Liver (tissue), 9 donors: ENCODE data around the gene FAM209B. TPM values are rescaled to one million over a fixed set of nuclear protein-coding genes. Genes with fewer than 3 reads are reported as not detected.
"Not testable (repeated sequence)": the region's sequence is repeated elsewhere in the genome, so short reads cannot be mapped to it uniquely, and the experiment has no call there.

Experiments
- DNase-seq: peaks from one replicate; pipeline ENCODE4 v3.0.0-alpha.2; 2017; ENCODE audit warnings: low spot score
- H3K27ac ChIP-seq, 2 donors: one replicate each; pipeline ENCODE4 v1.7.0; 2013; ENCODE audit warnings: inconsistent platforms in 2 of 2, low read length in 2 of 2, control low read depth in 1 of 2, low read depth in 1 of 2, mild to moderate bottlenecking in 1 of 2
- H3K27me3 ChIP-seq, 4 donors: one replicate each; pipeline versions ENCODE4 v1.6.1 to v1.7.0; 2013; ENCODE audit warnings: low read length in 3 of 4, inconsistent platforms in 1 of 4, mild to moderate bottlenecking in 1 of 4, moderate library complexity in 1 of 4; ENCODE audit not compliant: control insufficient read depth in 4 of 4, insufficient read depth in 4 of 4
- H3K36me3 ChIP-seq, 4 donors: one replicate each; pipeline versions ENCODE4 v1.6.1 to v1.7.0; 2013; ENCODE audit warnings: low read length in 3 of 4, mild to moderate bottlenecking in 3 of 4, low read depth in 1 of 4, moderate library complexity in 1 of 4; ENCODE audit not compliant: control insufficient read depth in 4 of 4, insufficient read depth in 3 of 4
- H3K4me1 ChIP-seq, 4 donors: one replicate each; pipeline versions ENCODE4 v1.6.1 to v1.7.0; 2013; ENCODE audit warnings: low read length in 3 of 4, mild to moderate bottlenecking in 3 of 4, moderate library complexity in 1 of 4; ENCODE audit not compliant: control insufficient read depth in 4 of 4, insufficient read depth in 4 of 4
- H3K4me3 ChIP-seq, 3 donors: one replicate each; pipeline versions ENCODE4 v1.6.1 to v1.7.0; 2013; ENCODE audit warnings: low read length in 3 of 3, control low read depth in 1 of 3, low read depth in 1 of 3, mild to moderate bottlenecking in 1 of 3
- H3K9ac ChIP-seq, 2 donors: one replicate each; pipeline ENCODE4 v1.7.0; 2013; ENCODE audit warnings: low read length in 2 of 2, mild to moderate bottlenecking in 2 of 2, moderate library complexity in 2 of 2, control low read depth in 1 of 2, low read depth in 1 of 2
- H3K9me3 ChIP-seq, 4 donors: one replicate each; pipeline versions ENCODE4 v1.6.1 to v1.7.0; 2013; ENCODE audit warnings: low read length in 3 of 4; ENCODE audit not compliant: control insufficient read depth in 4 of 4
- ATF3 ChIP-seq: IDR thresholded peaks from 2 replicates; pipeline ENCODE4 v1.6.1; 2016; ENCODE audit warnings: antibody characterized with exemption
- CTCF ChIP-seq: fragments of 150-350 bp; IDR thresholded peaks from 2 replicates; pipeline ENCODE4 v1.5.1; 2017; ENCODE audit warnings: improper control_type of control experiment, low read depth, low read length; ENCODE audit not compliant: missing input control
- EGR1 ChIP-seq, 2 donors: IDR thresholded peaks; 2 replicates each; pipeline ENCODE4 v1.6.1; 2016 to 2018; ENCODE audit warnings: antibody characterized with exemption in 2 of 2, low read depth in 2 of 2
- FOXA1 ChIP-seq: IDR thresholded peaks from 2 replicates; pipeline ENCODE4 v1.6.1; 2016; ENCODE audit warnings: antibody characterized with exemption
- FOXA2 ChIP-seq: IDR thresholded peaks from 2 replicates; pipeline ENCODE4 v1.6.1; 2016; ENCODE audit warnings: antibody characterized with exemption
- GABPA ChIP-seq, 2 donors: IDR thresholded peaks in 1 of 2; conservative IDR thresholded peaks in 1 of 2; 2 replicates each; pipeline ENCODE4 v1.6.1; 2016; ENCODE audit warnings: antibody characterized with exemption in 2 of 2, mild to moderate bottlenecking in 1 of 2, moderate library complexity in 1 of 2
- HNF4A ChIP-seq, 2 donors: conservative IDR thresholded peaks; 2 replicates each; pipeline ENCODE4 v1.6.1; 2016; ENCODE audit warnings: antibody characterized with exemption in 2 of 2, mild to moderate bottlenecking in 2 of 2
- HNF4G ChIP-seq: IDR thresholded peaks from 2 replicates; pipeline ENCODE4 v1.6.1; 2016; ENCODE audit warnings: antibody characterized with exemption
- MAX ChIP-seq: IDR thresholded peaks from 2 replicates; pipeline ENCODE4 v1.6.1; 2016; ENCODE audit warnings: antibody characterized with exemption
- NR2F2 ChIP-seq: IDR thresholded peaks from 2 replicates; pipeline ENCODE4 v1.6.1; 2016; ENCODE audit warnings: antibody characterized with exemption
- RAD21 ChIP-seq, 2 donors: IDR thresholded peaks; 2 replicates each; pipeline ENCODE4 v1.6.1; 2016; ENCODE audit warnings: antibody characterized with exemption in 2 of 2, mild to moderate bottlenecking in 2 of 2
- REST ChIP-seq: IDR thresholded peaks from 2 replicates; pipeline ENCODE4 v1.6.1; 2016; ENCODE audit warnings: antibody characterized with exemption, mild to moderate bottlenecking
- RXRA ChIP-seq, 2 donors: IDR thresholded peaks; 2 replicates each; pipeline ENCODE4 v1.6.1; 2017 to 2018; ENCODE audit warnings: antibody characterized with exemption in 2 of 2, mild to moderate bottlenecking in 1 of 2
- SP1 ChIP-seq: IDR thresholded peaks from 2 replicates; pipeline ENCODE4 v1.6.1; 2018; ENCODE audit warnings: antibody characterized with exemption, mild to moderate bottlenecking
- TAF1 ChIP-seq: conservative IDR thresholded peaks from 2 replicates; pipeline ENCODE4 v1.6.1; 2016; ENCODE audit warnings: antibody characterized with exemption, mild to moderate bottlenecking
- YY1 ChIP-seq: IDR thresholded peaks from 2 replicates; pipeline ENCODE4 v1.6.1; 2016; ENCODE audit warnings: antibody characterized with exemption, mild to moderate bottlenecking
- ZBTB33 ChIP-seq: IDR thresholded peaks from 2 replicates; pipeline ENCODE4 v1.6.1; 2016; ENCODE audit warnings: antibody characterized with exemption
- WGBS: extraction: QIAGEN DNeasy Blood & Tissue Kit; methylation state at CpG from one replicate; pipeline ENCODE4 v1.1.7; 2013; 5-methylcytosine and 5-hydroxymethylcytosine counted together
- polyA plus RNA-seq, 2 donors: library from polyadenylated mRNA; stranded (reverse) in 1 of 2; unstranded in 1 of 2; fragments of 200-250 nt in 1 of 2; fragments of >200 nt in 1 of 2; fragmentation: Nextera tagmentation in 1 of 2; extraction: Ambion mirVana in 1 of 2; gene quantifications; one replicate each; pipeline versions ENCODE4 v1.2.1 to v1.2.3, GENCODE V29; 2013 to 2015
- total RNA-seq, 2 donors: library from RNA; depleted of rRNA; stranded (reverse); fragments of >200 nt; gene quantifications; one replicate each; pipeline ENCODE4 v1.2.3, GENCODE V29; 2014
- donor health status: healthy.
- donor health status: healthy.
- donor health status: healthy.
- donor health status: healthy.
- donor health status: healthy.

Gene FAM209B
- total and polyA plus RNA-seq, 4 donors = 0.38 TPM; not detected in 3

- TF ChIP-seq ZBTB33 (no peak), CTCF (no peak), RXRA (IDR thresholded peaks at IDR 0.05) (no peak), RAD21 (IDR thresholded peaks at IDR 0.05) (no peak), TAF1 (no peak), YY1 (no peak), SP1 (no peak), FOXA1 (no peak), HNF4G (no peak), NR2F2 (no peak), HNF4A (conservative IDR thresholded peaks at IDR 0.05) (no peak), FOXA2 (no peak), EGR1 (IDR thresholded peaks at IDR 0.05; ENCODE audit: low read depth in 2 of 2) (no peak), MAX (no peak), GABPA (IDR thresholded peaks at IDR 0.05 in 1 of 2, conservative IDR thresholded peaks at IDR 0.05 in 1 of 2) (no peak)
- WGBS = 93% methylated on average over 6 of the region's 6 CpGs
- Histone ChIP-seq H3K9me3 (peaks cover 5 to 10% (median 8%) of the 10 kb centered on the region in 4 donors), H3K27ac (no peak overlapping the region), H3K4me3 (no peak overlapping the region), H3K36me3 (peaks cover 10 to 37% (median 25%) of the 10 kb centered on the region in 4 donors), H3K4me1 (no peaks in the 10 kb centered on the region), H3K9ac (no peak overlapping the region), H3K27me3 (no peaks in the 10 kb centered on the region)
- DNase-seq = no peak
These were observed 10.7 kb upstream of the FAM209B start for GRCh38 chr20:56522311-56522710.

GRCh38 chr20:56524444-56524843, 8.6 kb upstream of the FAM209B start, which contains the start of gene FAM209A:
FAM209A (plus strand) TSS chr20:56524744; CDS start chr20:56524809, 65 bp downstream.
- not testable (repeated sequence) for H3K27ac ChIP-seq, DNase-seq, H3K4me1 ChIP-seq, H3K9ac ChIP-seq, H3K4me3 ChIP-seq, H3K27me3 ChIP-seq
- 90% methylated on average over 7 of the region's 7 CpGs for WGBS
- Histone ChIP-seq H3K9me3 (peaks cover 5 to 10% (median 8%) of the 10 kb centered on the region in 4 donors), H3K36me3 (peaks cover 4 to 17% (median 6%) of the 10 kb centered on the region in 4 donors)

- 96% methylated on average over 7 of the region's 7 CpGs for WGBS
- H3K36me3 ChIP-seq = no peaks in the 10 kb centered on the region
- H3K9ac ChIP-seq = no peak overlapping the region
- no peaks in the 10 kb centered on the region for H3K27me3 ChIP-seq
- H3K4me3 ChIP-seq = no peak overlapping the region
- H3K9me3 ChIP-seq = no peaks in the 10 kb centered on the region
- no peak overlapping the region for H3K27ac ChIP-seq
- H3K4me1 ChIP-seq = no peaks in the 10 kb centered on the region
- DNase-seq = no peak
- TF ChIP-seq RAD21 (IDR thresholded peaks at IDR 0.05) (no peak), ATF3 (no peak), ZBTB33 (no peak), FOXA2 (no peak), HNF4G (no peak), MAX (no peak), REST (no peak), RXRA (IDR thresholded peaks at IDR 0.05) (no peak), EGR1 (IDR thresholded peaks at IDR 0.05; ENCODE audit: low read depth in 2 of 2) (no peak), YY1 (no peak), GABPA (IDR thresholded peaks at IDR 0.05 in 1 of 2, conservative IDR thresholded peaks at IDR 0.05 in 1 of 2) (no peak)
These were observed 5.5 kb upstream of the FAM209B start for GRCh38 chr20:56527521-56527920.
